Tracheal epithelial cell (primary cell): ENCODE results near the gene GLCE. TPM values are rescaled to one million over a fixed set of nuclear protein-coding genes. Genes with fewer than 3 reads are reported as not detected.

ENCODE experiments used
- total RNA-seq: library from RNA; depleted of rRNA; stranded (reverse); fragments of >200 nt; gene quantifications from 2 replicates; pipeline ENCODE4 v1.2.1, GENCODE V29; 2014

The GLCE gene
- 12.8 and 31.3 TPM in 2 replicates for total RNA-seq

GRCh38 chr15:69160141-69160993, at the start of gene GLCE:
TSS of gene GLCE (plus strand) at chr15:69160635. CDS start at chr15:69255807, 95,172 bp downstream.

GRCh38 chr15:69298697-69299441, 138.4 kb downstream of the GLCE start, which contains the start of gene PAQR5:
TSS of gene PAQR5 (plus strand) at chr15:69298912. CDS start at chr15:69360081, 61,169 bp downstream.

Other genes with a start within 250 kb of the GLCE start
- 5.3 and 16.0 TPM in 2 replicates for gene SPESP1, start 230.1 kb upstream of the GLCE start, total RNA-seq
- gene NOX5, start 145.9 kb upstream of the GLCE start, total RNA-seq, result under 0.01 TPM in 1 of 2 replicates, not detected in the other
- 0.21 and 14.5 TPM in 2 replicates for gene PAQR5, start 138.3 kb downstream of the GLCE start, total RNA-seq